Measurements from ENCODE around the gene RNF125.

Gene RNF125

DNA sequence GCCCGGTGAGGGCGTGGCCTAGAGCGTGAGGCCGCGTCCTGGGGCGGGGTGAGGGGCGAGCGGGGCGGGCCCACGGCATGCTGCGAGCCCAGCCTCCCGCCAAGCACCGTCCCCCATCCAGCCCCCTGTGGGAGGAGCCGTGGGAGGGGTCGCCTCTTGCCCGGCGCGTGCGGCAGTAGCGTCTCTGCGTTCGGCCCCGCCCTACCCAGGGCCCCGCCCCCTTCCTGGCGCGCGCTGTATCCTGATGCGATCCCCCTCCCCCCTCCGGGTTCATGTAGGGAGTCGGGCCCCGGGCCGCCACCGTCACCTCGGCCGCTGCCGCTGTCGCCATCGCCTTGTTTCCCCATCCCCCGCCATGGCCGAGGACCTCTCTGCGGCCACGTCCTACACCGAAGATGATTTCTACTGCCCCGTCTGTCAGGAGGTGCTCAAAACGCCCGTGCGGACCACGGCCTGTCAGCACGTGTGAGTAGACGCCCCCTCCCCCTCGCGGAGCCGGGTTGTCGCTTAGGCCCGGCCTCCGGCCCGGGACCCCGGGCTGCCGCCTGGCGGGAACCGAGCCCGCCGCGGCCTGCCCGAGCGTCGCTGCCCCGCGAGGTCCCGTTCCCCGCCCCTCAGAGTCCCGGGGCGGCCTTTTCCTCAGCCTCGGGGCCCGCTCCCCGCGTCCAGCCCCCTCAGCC lies 73.9 kb downstream of the RNF125 start:
- Mint-ChIP-seq H3K9me3 (no peaks in the 10 kb centered on the region), H3K4me1 (peaks cover 37% of the 10 kb centered on the region), H3K4me3 (peak overlapping the region; percentile 96), H3K27ac (peak overlapping the region; percentile 97), H3K36me3 (peaks cover 59% of the 10 kb centered on the region)
- ATAC-seq (peak; percentile 92), DNase-seq (ENCODE audit: low spot score in 2 of 2) (peak; percentile 96 to 99)

DNA sequence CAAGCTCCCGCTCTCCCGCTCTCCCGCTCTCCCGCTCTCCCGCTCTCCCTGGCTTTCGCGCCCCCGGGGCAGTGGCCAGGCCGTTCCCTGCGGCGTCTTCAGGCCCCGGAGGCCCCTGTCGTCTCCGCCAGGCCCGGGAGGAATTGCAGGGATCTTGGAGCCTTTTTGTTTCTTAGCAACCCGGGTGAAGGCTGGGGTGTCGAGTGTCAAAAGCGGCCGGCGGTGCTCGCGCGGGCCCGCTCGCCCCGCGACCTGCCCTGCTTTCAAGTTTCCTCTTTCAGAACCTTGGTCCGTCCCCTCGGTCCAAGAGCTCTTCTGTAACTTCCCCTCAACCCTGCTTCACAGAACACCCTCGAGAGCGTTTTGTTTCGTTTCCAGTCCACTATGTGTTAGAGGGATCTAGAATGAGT lies 74.5 kb downstream of the RNF125 start:
- Mint-ChIP-seq H3K27ac (peak overlapping the region; percentile 97), H3K9me3 (no peaks in the 10 kb centered on the region), H3K4me1 (peaks cover 37% of the 10 kb centered on the region), H3K36me3 (peaks cover 65% of the 10 kb centered on the region), H3K4me3 (peak overlapping the region; percentile 96)
- ATAC-seq: peak; percentile 1
- DNase-seq (ENCODE audit: low spot score in 2 of 2): peak; percentile 25 to 76

DNA sequence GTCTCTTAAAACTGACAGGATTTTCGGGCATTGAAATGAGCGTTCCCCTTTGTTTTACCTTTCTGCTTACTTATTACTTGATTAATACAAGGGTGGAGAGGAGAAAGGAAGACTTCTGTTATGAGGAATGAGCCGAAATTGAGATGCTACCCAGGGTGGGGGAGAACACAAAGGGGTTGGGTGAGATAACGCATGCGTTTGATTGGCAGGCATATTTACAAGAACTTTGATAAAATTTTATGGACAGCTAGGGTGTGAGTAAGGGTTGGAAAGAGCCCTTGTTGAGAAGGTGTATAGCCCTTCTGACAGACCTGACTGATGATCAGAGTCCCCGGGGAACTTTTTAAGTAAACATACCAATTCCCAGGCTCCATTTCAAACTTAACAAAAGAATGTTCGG lies 74.9 kb downstream of the RNF125 start:
- H3K4me3 Mint-ChIP-seq: peak overlapping the region; percentile 96
- peaks cover 37% of the 10 kb centered on the region for H3K4me1 Mint-ChIP-seq
- ATAC-seq: no peak
- DNase-seq (ENCODE audit: low spot score in 2 of 2): peak in 1 of 2 donors; percentile 56
- H3K27ac Mint-ChIP-seq: peak overlapping the region; percentile 97
- H3K36me3 Mint-ChIP-seq: peaks cover 69% of the 10 kb centered on the region
- no peaks in the 10 kb centered on the region for H3K9me3 Mint-ChIP-seq

DNA sequence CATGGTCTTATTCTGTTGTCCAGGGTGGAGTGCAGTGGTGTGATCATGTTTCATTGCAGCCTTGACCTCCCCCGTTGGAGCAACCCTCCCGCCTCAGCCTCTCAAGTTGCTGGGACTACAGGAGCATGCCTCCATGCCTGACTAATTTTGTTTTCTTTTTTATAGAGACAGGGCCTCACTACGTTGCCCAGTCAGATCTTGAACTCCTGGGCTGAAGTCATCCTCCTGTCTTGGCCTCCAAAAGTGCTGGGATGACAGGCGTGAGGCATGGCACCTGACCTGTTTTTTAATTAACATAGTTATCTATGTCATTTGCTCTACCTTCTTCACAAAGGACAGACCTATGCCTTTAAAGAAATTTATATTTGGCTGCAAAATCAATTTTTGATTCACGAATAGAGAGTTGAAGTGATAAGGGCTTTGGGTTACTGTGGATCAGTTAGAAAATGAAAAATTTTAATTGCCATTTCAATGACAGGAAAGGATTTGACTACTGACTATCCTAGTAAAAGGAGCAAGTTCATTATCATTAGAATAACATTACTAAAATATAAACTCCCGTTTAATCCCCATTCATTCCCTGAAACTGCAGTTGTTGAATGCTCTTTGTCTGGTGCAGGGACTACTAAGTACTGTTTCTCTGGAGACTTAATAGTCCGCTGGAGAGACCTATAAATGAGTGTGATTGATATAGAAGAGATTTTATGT lies 76.7 kb downstream of the RNF125 start:
- ATAC-seq (no peak), DNase-seq (ENCODE audit: low spot score in 2 of 2) (peak in 1 of 2 donors; percentile 47)
- Mint-ChIP-seq H3K4me1 (peaks cover 47% of the 10 kb centered on the region), H3K27ac (peak overlapping the region; percentile 97), H3K4me3 (peak overlapping the region; percentile 96), H3K36me3 (peaks cover 82% of the 10 kb centered on the region), H3K9me3 (no peaks in the 10 kb centered on the region)

DNA sequence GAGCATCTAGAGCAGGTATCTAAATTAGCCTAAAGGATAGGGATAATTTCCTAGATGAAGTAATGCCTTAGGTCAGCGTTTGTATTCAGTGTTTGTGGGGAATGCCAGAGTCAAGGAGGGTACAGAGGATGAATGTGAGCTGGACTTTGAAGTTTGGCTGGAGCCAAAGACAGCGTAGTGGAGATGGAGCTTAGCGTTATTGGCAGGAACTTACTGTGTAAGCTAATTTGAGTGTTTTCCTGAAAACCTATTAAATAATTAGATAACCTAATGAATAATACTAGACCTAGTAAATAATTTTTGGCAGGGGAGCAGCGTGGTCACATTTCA lies 77.2 kb downstream of the RNF125 start:
- peak in 1 of 2 donors; percentile 40 for DNase-seq (ENCODE audit: low spot score in 2 of 2)
- Mint-ChIP-seq H3K36me3 (peaks cover 87% of the 10 kb centered on the region), H3K27ac (peak overlapping the region; percentile 97), H3K4me1 (peaks cover 47% of the 10 kb centered on the region), H3K4me3 (peak overlapping the region; percentile 96), H3K9me3 (no peaks in the 10 kb centered on the region)
- no peak for ATAC-seq

DNA sequence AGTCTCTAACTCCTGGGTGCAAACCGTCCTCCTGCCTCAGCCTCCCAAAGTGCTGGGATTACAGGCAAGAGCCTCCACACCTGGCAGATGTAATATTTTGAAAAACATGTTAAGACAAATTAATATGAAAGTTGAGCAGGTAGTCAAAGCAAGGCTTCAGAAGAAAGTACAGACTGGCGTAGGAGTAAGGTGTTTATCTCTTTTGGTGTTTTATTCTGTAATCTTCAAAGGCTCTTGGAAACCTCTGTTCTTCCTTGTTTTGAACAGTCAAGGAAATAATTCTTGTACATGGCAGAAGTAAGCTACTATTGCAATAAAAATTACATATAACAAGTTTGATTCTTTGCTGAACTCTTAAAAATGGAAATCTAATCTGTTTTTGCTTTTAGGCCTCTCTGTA lies 78.3 kb downstream of the RNF125 start:
- H3K27ac Mint-ChIP-seq: no peak overlapping the region
- H3K9me3 Mint-ChIP-seq: no peaks in the 10 kb centered on the region
- no peak overlapping the region for H3K4me3 Mint-ChIP-seq
- peaks cover 42% of the 10 kb centered on the region for H3K4me1 Mint-ChIP-seq
- peaks cover 90% of the 10 kb centered on the region for H3K36me3 Mint-ChIP-seq
- no peak for DNase-seq (ENCODE audit: low spot score in 2 of 2)
- no peak for ATAC-seq

DNA sequence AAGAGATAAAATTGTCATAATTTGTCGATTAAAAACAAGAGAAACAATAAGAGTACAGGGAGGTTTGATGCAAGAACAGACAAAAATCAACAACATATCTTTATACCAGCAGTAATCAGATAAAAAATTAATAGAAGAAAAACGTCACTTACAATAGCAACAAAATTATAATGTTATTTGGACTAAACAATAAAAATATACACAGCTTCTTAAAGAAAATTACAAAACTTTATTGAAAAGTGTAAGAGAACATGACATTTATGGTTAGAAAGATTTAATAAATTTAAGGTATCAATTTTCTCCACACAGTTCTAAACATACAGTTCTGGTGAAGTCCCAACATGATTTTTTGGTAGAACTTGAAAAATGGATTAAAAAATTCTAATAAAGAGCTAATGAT lies 85.9 kb downstream of the RNF125 start:
- Mint-ChIP-seq H3K36me3 (peaks cover 84% of the 10 kb centered on the region), H3K27ac (no peak overlapping the region), H3K9me3 (no peaks in the 10 kb centered on the region), H3K4me1 (peaks cover 22% of the 10 kb centered on the region), H3K4me3 (no peak overlapping the region)
- DNase-seq (ENCODE audit: low spot score in 2 of 2) (no peak), ATAC-seq (no peak)

DNA sequence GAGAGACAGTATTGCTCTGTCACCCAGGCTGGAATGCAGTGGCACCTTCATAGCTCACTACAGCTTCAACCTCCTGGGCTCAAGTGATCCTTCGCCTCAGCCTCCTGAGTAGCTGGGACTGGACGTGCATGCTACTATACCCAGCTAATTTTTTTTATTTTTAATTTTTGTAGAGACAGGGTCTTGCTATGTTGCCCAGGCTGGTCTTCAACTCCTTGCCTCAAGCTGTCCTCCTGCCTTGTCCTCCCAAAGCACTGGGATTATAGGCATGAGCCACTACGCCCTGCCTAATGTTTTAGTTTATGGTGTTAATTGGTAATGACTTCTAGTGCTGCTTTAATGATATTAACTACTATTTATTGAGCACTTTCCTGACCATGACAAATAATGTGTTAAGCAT lies 91.4 kb downstream of the RNF125 start:
- Mint-ChIP-seq H3K36me3 (peaks cover 93% of the 10 kb centered on the region), H3K4me1 (peaks cover 13% of the 10 kb centered on the region), H3K4me3 (no peak overlapping the region), H3K9me3 (no peaks in the 10 kb centered on the region), H3K27ac (no peak overlapping the region)
- ATAC-seq (no peak), DNase-seq (ENCODE audit: low spot score in 2 of 2) (no peak)

DNA sequence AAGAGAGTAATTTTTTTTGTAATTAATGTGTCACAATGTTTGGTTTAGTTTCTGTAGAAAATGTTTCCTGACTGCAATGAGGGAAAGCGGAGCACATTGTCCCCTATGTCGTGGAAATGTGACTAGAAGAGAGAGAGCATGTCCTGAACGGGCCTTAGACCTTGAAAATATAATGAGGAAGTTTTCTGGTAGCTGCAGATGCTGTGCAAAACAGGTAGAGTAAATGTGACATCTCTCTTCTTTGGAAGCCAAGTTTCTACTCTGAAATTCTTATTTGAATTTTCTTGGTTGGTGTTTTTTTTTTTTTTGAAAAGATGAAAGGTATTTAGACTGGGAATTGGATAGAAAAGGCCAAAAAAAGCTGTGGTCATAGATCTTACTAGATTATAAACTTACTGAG lies 93.1 kb downstream of the RNF125 start:
- H3K4me1 Mint-ChIP-seq: peaks cover 11% of the 10 kb centered on the region
- ATAC-seq: no peak
- no peak overlapping the region for H3K4me3 Mint-ChIP-seq
- peaks cover 98% of the 10 kb centered on the region for H3K36me3 Mint-ChIP-seq
- H3K27ac Mint-ChIP-seq: no peak overlapping the region
- no peaks in the 10 kb centered on the region for H3K9me3 Mint-ChIP-seq
- DNase-seq (ENCODE audit: low spot score in 2 of 2): no peak

DNA sequence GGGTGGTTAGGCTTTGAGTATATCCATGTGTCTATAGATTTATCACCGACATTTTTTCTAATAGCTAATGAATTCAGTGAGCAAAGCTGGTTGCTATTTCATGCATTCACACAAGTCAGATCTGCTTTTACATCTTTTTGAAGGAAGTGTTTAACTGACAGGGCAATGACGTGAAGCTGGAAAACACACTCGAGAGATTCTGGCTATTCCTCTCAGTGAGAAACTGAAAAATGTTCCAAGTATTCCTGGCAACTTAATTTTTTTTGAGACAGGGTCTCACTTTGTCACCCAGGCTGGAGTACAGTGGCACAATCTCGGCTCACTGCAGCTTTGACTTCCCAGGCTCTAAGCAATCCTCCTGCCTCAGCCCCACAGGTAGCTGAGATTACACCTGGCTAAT lies 94.2 kb downstream of the RNF125 start:
- Mint-ChIP-seq H3K4me3 (no peak overlapping the region), H3K9me3 (no peaks in the 10 kb centered on the region), H3K27ac (no peak overlapping the region), H3K36me3 (peaks cover 98% of the 10 kb centered on the region), H3K4me1 (peaks cover 13% of the 10 kb centered on the region)
- DNase-seq (ENCODE audit: low spot score in 2 of 2) (no peak), ATAC-seq (no peak)

DNA sequence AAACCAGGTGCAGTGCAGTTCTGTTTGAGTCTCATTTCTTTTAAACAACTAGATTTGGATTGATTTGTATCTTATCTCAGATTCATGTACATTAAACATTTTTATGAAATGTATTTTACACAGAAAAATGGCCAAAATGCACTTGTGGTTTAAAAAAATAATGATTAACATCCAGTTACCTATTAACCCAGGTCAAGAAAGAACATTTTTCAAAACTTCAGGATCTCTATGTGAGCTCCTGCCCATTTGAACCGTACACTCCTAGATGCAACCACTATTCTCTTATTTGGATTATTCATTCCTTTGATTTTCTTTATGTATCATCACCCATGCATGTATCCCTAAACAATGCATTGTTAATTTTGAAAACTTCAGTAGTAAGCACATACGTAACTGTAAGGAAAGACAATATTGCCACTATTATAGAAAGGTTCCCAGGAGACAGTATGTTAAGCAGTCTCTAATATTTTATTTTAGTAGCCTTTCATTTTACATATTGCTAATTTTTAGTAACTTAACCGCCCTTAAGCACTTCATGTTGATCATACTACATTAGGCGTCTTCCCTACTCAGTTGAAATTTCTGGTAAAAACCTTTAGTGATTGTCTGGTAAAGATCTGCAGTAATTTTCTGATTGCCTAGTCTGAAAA lies 95.8 kb downstream of the RNF125 start:
- Mint-ChIP-seq H3K9me3 (no peaks in the 10 kb centered on the region), H3K4me1 (peaks cover 13% of the 10 kb centered on the region), H3K27ac (no peak overlapping the region), H3K4me3 (no peak overlapping the region), H3K36me3 (peaks cover 99% of the 10 kb centered on the region)
- ATAC-seq (no peak), DNase-seq (ENCODE audit: low spot score in 2 of 2) (no peak)

DNA sequence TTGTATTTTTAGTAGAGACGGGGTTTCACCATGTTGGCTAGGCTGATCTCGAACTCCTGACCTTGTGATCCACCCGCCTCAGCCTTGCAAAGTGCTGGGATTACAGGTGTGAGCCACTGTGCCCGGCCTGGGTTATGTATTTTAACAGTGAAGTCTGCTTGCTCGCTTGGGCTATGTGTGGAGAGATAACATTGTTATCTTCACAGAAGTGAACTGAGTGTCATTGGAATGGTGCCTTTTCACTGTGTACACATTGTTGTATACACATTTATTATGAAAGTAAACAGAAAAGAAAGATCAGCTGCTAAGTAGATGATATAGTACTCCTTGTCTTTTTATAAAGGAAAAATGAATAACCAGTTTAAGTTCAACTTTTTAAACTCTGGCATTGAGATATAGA lies 103.4 kb downstream of the RNF125 start:
- ATAC-seq (no peak), DNase-seq (ENCODE audit: low spot score in 2 of 2) (no peak)
- Mint-ChIP-seq H3K9me3 (no peaks in the 10 kb centered on the region), H3K4me3 (no peak overlapping the region), H3K4me1 (peaks cover 5% of the 10 kb centered on the region), H3K27ac (no peak overlapping the region), H3K36me3 (peaks cover 99% of the 10 kb centered on the region)

All from stimulated activated effector memory CD8-positive, alpha-beta T cell treated with anti-CD3 and anti-CD28 coated beads, Interleukin-12 subunit alpha, Interleukin-12 subunit beta, amount 100 ng/mL, for 72 hours (primary cell).